GM12878 (cell line): Measurements from ENCODE around the gene TTC23L. TPM values are rescaled to one million over a fixed set of nuclear protein-coding genes. Genes with fewer than 3 reads are reported as not detected.

Experiments used
- ATAC-seq: fragments of 200-7000 bp; cut with Tn5 transposase; 3 replicates; pipeline ENCODE4 v1.9.1; 2020; ENCODE audit warnings: mild to moderate bottlenecking, moderate library complexity
- BruUV-seq: library from RNA; stranded (reverse); fragments of 400-500 nt; replicated peaks from 2 replicates; lab custom pipeline; 2021; lab: Mats Ljungman, UMichigan
- CTCF ChIA-PET: fragments of 300-600 bp; sonication (Branson Sonifier 250); formaldehyde crosslinking; extraction: SDS; loops from one replicate; lab custom pipeline; 2021; ENCODE audit warnings: inconsistent platforms; lab: Yijun Ruan, JAX
- POLR2A ChIA-PET: fragments of 350-600 bp; formaldehyde crosslinking; extraction: SDS; loops from one replicate; lab custom pipeline; 2021; ENCODE audit warnings: inconsistent platforms; lab: Charles Lee
- RAD21 ChIA-PET: fragments of 300-600 bp; sonication (Branson Sonifier 250); formaldehyde crosslinking; loops from one replicate; lab custom pipeline; 2023; ENCODE audit warnings: antibody characterized with exemption; ENCODE audit not compliant: unreplicated experiment; lab: Charles Lee
- SMC1A ChIA-PET: fragments of 300-600 bp; sonication (Branson Sonifier 250); formaldehyde crosslinking; loops from one replicate; lab custom pipeline; 2023; ENCODE audit not compliant: unreplicated experiment, uncharacterized antibody; lab: Charles Lee
- DNase-seq: peaks from one replicate; pipeline ENCODE4 v3.0.0-alpha.2; 2011; ENCODE audit warnings: low read depth, low spot score
- FAIRE-seq: peaks from 3 replicates; lab custom pipeline; 2011; peaks lifted over from hg19 to GRCh38; lab: Jason Lieb, UNC
- H2AFZ ChIP-seq: 2 replicates; pipeline ENCODE4 v1.6.0; 2011; ENCODE audit warnings: low read depth, low read length, control low read depth; ENCODE audit not compliant: control insufficient read depth
- H3K27ac ChIP-seq: 2 replicates; pipeline ENCODE4 v1.5.1; 2011; ENCODE audit warnings: control low read depth; ENCODE audit not compliant: control insufficient read depth, insufficient read depth
- H3K27me3 ChIP-seq, 2 experiments: replicated peaks in 1 of 2; 2 replicates each; pipeline versions ENCODE4 v1.6.0 to v1.6.1; 2011; ENCODE audit warnings: low read length in 1 of 2; ENCODE audit not compliant: control insufficient read depth in 2 of 2, insufficient read depth in 2 of 2
- H3K36me3 ChIP-seq, 2 experiments: 2 replicates each; pipeline ENCODE4 v1.5.1; 2011; ENCODE audit warnings: low read length in 1 of 2; ENCODE audit not compliant: control insufficient read depth in 2 of 2, insufficient read depth in 2 of 2
- H3K4me1 ChIP-seq: 2 replicates; pipeline ENCODE4 v1.6.1; 2011; ENCODE audit warnings: mild to moderate bottlenecking, low read length, moderate library complexity, mixed read lengths; ENCODE audit not compliant: control insufficient read depth, insufficient read depth
- H3K4me2 ChIP-seq: 2 replicates; pipeline ENCODE4 v1.6.0; 2011; ENCODE audit warnings: control low read depth; ENCODE audit not compliant: control insufficient read depth, insufficient read depth
- H3K4me3 ChIP-seq: fragments of 200-600 bp; sonication (generic); 2 replicates; pipeline ENCODE4 v1.5.1; 2016
- H3K79me2 ChIP-seq: 2 replicates; pipeline ENCODE4 v1.6.0; 2011; ENCODE audit warnings: low read length; ENCODE audit not compliant: control insufficient read depth, insufficient read depth
- H3K9ac ChIP-seq: 2 replicates; pipeline ENCODE4 v1.8.0; 2011; ENCODE audit warnings: low read length, control low read depth, mixed read lengths; ENCODE audit not compliant: control insufficient read depth, insufficient read depth
- H3K9me3 ChIP-seq: replicated peaks from 3 replicates; pipeline ENCODE4 v1.5.1; 2011; ENCODE audit warnings: mild to moderate bottlenecking, low read length; ENCODE audit not compliant: control insufficient read depth, insufficient read depth
- H4K20me1 ChIP-seq: 2 replicates; pipeline ENCODE4 v1.6.0; 2011; ENCODE audit not compliant: control insufficient read depth, insufficient read depth
- CREM ChIP-seq: IDR thresholded peaks from 2 replicates; pipeline ENCODE4 v1.6.1; 2014; ENCODE audit warnings: antibody characterized with exemption, low read depth
- IKZF2 ChIP-seq, 2 experiments: fragments of 450-650 bp; IDR thresholded peaks; 2 replicates each; pipeline ENCODE4 v1.6.1; 2017; ENCODE audit warnings: mild to moderate bottlenecking in 2 of 2, moderate library complexity in 2 of 2
- NFIC ChIP-seq: IDR thresholded peaks from 2 replicates; pipeline ENCODE4 v1.6.1; 2012; ENCODE audit warnings: low read depth, mild to moderate bottlenecking, inconsistent platforms, low read length, moderate library complexity
- NFYB ChIP-seq: IDR thresholded peaks from 2 replicates; pipeline ENCODE4 v1.6.1; 2011; ENCODE audit warnings: low read depth, mild to moderate bottlenecking, low read length, improper control_type of control experiment, moderate library complexity; ENCODE audit not compliant: insufficient read depth
- NR2C2 ChIP-seq: IDR thresholded peaks from 2 replicates; pipeline ENCODE4 v1.6.1; 2011; ENCODE audit warnings: borderline replicate concordance, low read depth; ENCODE audit not compliant: control insufficient read depth, insufficient read length
- PML ChIP-seq: IDR thresholded peaks from 2 replicates; pipeline ENCODE4 v1.6.1; 2012; ENCODE audit warnings: low read length, inconsistent platforms
- STAT3 ChIP-seq: IDR thresholded peaks from 2 replicates; pipeline ENCODE4 v1.6.1; 2011; ENCODE audit warnings: low read depth, low read length, improper control_type of control experiment
- TBL1XR1 ChIP-seq: IDR thresholded peaks from 2 replicates; pipeline ENCODE4 v1.6.1; 2012; ENCODE audit warnings: low read depth, low read length, improper control_type of control experiment
- WGBS: methylation state at CpG from one replicate; pipeline ENCODE4 v1.1.6; 2016; ENCODE audit warnings: low lambda C conversion rate; ENCODE audit not compliant: insufficient replicate concordance, insufficient coverage; ENCODE audit errors: missing lambda C conversion rate; 5-methylcytosine and 5-hydroxymethylcytosine counted together
- in situ Hi-C: fragments of 300-500 bp; cut with MboI; formaldehyde crosslinking; loops from 9 replicates; pipeline ENCODE4 v1.14.3; 2018; ENCODE audit warnings: mixed read lengths
- intact Hi-C: fragments of 100-400 bp; cut with micrococcal nuclease; formaldehyde crosslinking; loops from one replicate; pipeline ENCODE4 v1.14.2; 2022; ENCODE audit not compliant: unreplicated experiment
- polyA plus RNA-seq, 11 experiments: library from polyadenylated mRNA; depleted of rRNA in 4 of 11; unstranded in 6 of 11; stranded (reverse) in 5 of 11; fragments of >200 nt; fragmentation: Nextera tagmentation in 4 of 11; fragmentation: Illumina TruSeq in 1 of 11; extraction: Ambion mirVana in 4 of 11; extraction: Trizol in 1 of 11; gene quantifications; 1 replicate in 1 of 11; 2 replicates in 10 of 11; pipeline versions ENCODE4 v1.2.1 to v1.2.3, GENCODE V29; 2011 to 2016; ENCODE audit warnings: inconsistent platforms in 2 of 11, missing spikeins in 2 of 11, low read depth in 1 of 11
- total RNA-seq, 4 experiments: library from RNA; depleted of rRNA in 3 of 4; stranded (reverse); fragments of >200 nt in 3 of 4; fragmentation: Illumina TruSeq in 1 of 4; extraction: Trizol in 1 of 4; gene quantifications; 2 replicates each; pipeline versions ENCODE4 v1.2.1 to v1.2.3, GENCODE V29; 2013 to 2021
- TF ChIP-seq, protein P1 (sequence below): IDR thresholded peaks from 2 replicates; pipeline ENCODE4 v1.6.1; 2011; ENCODE audit warnings: low read depth, mild to moderate bottlenecking, low read length, moderate library complexity, borderline replicate concordance; ENCODE audit errors: extremely low read depth
- TF ChIP-seq, protein P2 (sequence below): IDR thresholded peaks from 2 replicates; pipeline ENCODE4 v1.6.1; 2012; ENCODE audit warnings: low read depth, low read length, improper control_type of control experiment
- TF ChIP-seq, protein P3 (sequence below): IDR thresholded peaks from 2 replicates; pipeline ENCODE4 v1.6.1; 2011; ENCODE audit warnings: low read depth, low read length, improper control_type of control experiment, borderline replicate concordance
- TF ChIP-seq, protein P4 (sequence below), 3 experiments: IDR thresholded peaks in 2 of 3; conservative IDR thresholded peaks in 1 of 3; 2 replicates each; pipeline ENCODE4 v1.5.1; 2011; ENCODE audit warnings: low read depth in 3 of 3, low read length in 3 of 3, mild to moderate bottlenecking in 3 of 3, control low read depth in 2 of 3, moderate library complexity in 2 of 3, inconsistent platforms in 1 of 3, mixed read lengths in 1 of 3; ENCODE audit not compliant: control insufficient read depth in 2 of 3, insufficient read depth in 1 of 3; ENCODE audit errors: extremely low read depth in 1 of 3
- TF ChIP-seq, protein P5 (sequence below): fragments of 450-650 bp; IDR thresholded peaks from 2 replicates; pipeline ENCODE4 v1.6.1; 2016; ENCODE audit warnings: mild to moderate bottlenecking

Gene TTC23L
- total and polyA plus RNA-seq, 10 of the 15 experiments (the other 5 are each of a cell fraction or from before 2014, with no cell fraction given): 0.09 to 0.34 TPM; not detected in 8

DNA sequence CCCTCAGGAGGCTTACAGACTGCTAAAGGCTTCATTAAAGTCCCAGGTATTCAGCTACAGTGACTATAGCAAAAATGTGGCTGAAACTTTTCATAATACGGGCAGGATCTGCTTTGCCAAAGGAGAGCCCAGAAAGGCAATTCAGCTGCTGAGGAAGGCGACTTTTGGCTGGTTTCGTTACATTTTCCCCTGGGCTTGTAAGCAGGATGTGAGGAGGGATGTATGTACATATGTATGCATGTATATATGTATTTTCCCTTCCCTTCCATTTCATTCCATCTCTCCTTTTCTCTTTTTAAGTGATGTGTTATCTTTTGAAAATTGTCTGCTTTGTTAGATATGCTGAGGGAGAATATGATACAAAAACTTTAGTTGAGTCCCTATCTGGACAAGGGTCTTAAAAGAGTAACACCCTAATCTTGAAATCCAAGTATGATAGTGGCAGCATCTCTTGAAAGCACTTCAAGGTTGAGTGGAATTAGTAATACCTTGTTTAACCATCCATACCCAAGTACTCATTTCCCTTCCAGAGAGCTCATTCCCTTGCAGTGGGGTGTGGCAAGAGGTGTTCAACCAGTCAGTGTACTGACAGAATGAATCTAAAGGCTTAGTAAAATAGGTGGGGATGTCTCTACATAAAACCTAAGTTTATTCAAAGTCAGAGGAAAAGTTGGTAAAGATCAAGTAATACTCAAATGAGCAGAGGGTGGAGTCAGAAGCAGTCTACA is 47.6 kb downstream of the TTC23L start:
- in situ Hi-C loops (no loop called here), intact Hi-C loops (no loop called here)
- BruUV-seq: no TSS peak
- no peak overlapping the region for H3K4me3 ChIP-seq
- ChIA-PET SMC1A (interaction anchor here (0.6 to 0.8 kb wide), 3 partner anchors 12 to 300 kb away, joined by 3 read pairs; no protein-coding TSS in a partner anchor), CTCF (interaction anchor here (0.6 to 1.8 kb wide), 3 partner anchors 10 to 350 kb away, joined by 3 to 6 read pairs (median 4); no protein-coding TSS in a partner anchor), POLR2A (interaction anchor here (0.6 kb wide), 1 partner anchor 381 kb away, joined by 7 read pairs; no protein-coding TSS in a partner anchor), RAD21 (no interaction called here)
- no peak for FAIRE-seq
- H3K4me2 ChIP-seq: no peak overlapping the region
- no peak overlapping the region for H2AFZ ChIP-seq
- no peaks in the 10 kb centered on the region for H3K4me1 ChIP-seq
- H3K79me2 ChIP-seq: no peaks in the 10 kb centered on the region
- H3K36me3 ChIP-seq: no peaks in the 10 kb centered on the region
- no peaks in the 10 kb centered on the region for H3K9me3 ChIP-seq
- DNase-seq: no peak
- H3K27ac ChIP-seq: no peak overlapping the region
- no peaks in the 10 kb centered on the region for H3K27me3 ChIP-seq
- TF ChIP-seq, protein P1, sequence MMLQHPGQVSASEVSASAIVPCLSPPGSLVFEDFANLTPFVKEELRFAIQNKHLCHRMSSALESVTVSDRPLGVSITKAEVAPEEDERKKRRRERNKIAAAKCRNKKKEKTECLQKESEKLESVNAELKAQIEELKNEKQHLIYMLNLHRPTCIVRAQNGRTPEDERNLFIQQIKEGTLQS: no peak
- TF ChIP-seq NFYB (no peak), STAT3 (no peak), PML (no peak), IKZF2 (IDR thresholded peaks at IDR 0.05) (no peak), CREM (no peak), NR2C2 (no peak), TBL1XR1 (no peak), NFIC (no peak)
- TF ChIP-seq, protein P2, sequence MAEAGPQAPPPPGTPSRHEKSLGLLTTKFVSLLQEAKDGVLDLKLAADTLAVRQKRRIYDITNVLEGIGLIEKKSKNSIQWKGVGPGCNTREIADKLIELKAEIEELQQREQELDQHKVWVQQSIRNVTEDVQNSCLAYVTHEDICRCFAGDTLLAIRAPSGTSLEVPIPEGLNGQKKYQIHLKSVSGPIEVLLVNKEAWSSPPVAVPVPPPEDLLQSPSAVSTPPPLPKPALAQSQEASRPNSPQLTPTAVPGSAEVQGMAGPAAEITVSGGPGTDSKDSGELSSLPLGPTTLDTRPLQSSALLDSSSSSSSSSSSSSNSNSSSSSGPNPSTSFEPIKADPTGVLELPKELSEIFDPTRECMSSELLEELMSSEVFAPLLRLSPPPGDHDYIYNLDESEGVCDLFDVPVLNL: no peak
- TF ChIP-seq, protein P3, sequence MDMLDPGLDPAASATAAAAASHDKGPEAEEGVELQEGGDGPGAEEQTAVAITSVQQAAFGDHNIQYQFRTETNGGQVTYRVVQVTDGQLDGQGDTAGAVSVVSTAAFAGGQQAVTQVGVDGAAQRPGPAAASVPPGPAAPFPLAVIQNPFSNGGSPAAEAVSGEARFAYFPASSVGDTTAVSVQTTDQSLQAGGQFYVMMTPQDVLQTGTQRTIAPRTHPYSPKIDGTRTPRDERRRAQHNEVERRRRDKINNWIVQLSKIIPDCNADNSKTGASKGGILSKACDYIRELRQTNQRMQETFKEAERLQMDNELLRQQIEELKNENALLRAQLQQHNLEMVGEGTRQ: no peak
- TF ChIP-seq, protein P4, sequence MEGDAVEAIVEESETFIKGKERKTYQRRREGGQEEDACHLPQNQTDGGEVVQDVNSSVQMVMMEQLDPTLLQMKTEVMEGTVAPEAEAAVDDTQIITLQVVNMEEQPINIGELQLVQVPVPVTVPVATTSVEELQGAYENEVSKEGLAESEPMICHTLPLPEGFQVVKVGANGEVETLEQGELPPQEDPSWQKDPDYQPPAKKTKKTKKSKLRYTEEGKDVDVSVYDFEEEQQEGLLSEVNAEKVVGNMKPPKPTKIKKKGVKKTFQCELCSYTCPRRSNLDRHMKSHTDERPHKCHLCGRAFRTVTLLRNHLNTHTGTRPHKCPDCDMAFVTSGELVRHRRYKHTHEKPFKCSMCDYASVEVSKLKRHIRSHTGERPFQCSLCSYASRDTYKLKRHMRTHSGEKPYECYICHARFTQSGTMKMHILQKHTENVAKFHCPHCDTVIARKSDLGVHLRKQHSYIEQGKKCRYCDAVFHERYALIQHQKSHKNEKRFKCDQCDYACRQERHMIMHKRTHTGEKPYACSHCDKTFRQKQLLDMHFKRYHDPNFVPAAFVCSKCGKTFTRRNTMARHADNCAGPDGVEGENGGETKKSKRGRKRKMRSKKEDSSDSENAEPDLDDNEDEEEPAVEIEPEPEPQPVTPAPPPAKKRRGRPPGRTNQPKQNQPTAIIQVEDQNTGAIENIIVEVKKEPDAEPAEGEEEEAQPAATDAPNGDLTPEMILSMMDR (IDR thresholded peaks at IDR 0.05 in 2 of 3, conservative IDR thresholded peaks at IDR 0.05 in 1 of 3; ENCODE audit: control insufficient read depth in 2 of 3, extremely low read depth in 1 of 3, insufficient read depth in 1 of 3, low read depth in 3 of 3, low read length in 3 of 3): no peak
- TF ChIP-seq, protein P5, sequence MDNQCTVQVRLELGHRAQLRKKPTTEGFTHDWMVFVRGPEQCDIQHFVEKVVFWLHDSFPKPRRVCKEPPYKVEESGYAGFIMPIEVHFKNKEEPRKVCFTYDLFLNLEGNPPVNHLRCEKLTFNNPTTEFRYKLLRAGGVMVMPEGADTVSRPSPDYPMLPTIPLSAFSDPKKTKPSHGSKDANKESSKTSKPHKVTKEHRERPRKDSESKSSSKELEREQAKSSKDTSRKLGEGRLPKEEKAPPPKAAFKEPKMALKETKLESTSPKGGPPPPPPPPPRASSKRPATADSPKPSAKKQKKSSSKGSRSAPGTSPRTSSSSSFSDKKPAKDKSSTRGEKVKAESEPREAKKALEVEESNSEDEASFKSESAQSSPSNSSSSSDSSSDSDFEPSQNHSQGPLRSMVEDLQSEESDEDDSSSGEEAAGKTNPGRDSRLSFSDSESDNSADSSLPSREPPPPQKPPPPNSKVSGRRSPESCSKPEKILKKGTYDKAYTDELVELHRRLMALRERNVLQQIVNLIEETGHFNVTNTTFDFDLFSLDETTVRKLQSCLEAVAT: no peak
- no peaks in the 10 kb centered on the region for H4K20me1 ChIP-seq
- ATAC-seq: no peak
- no peak overlapping the region for H3K9ac ChIP-seq
- 22% methylated on average over 3 of the region's 3 CpGs for WGBS
